GM10266 (cell line): ENCODE data around the gene AP4B1.

Source experiments
- DNase-seq: peaks from one replicate; pipeline ENCODE4 v3.0.0; 2012; ENCODE audit errors: extremely low spot score
- TF ChIP-seq, protein P1 (sequence below): IDR thresholded peaks from 2 replicates; pipeline ENCODE4 v1.5.1; 2012; ENCODE audit warnings: mild to moderate bottlenecking, low read depth; ENCODE audit not compliant: control insufficient read depth, insufficient read depth; ENCODE audit errors: missing control alignments

The AP4B1 gene

DNA sequence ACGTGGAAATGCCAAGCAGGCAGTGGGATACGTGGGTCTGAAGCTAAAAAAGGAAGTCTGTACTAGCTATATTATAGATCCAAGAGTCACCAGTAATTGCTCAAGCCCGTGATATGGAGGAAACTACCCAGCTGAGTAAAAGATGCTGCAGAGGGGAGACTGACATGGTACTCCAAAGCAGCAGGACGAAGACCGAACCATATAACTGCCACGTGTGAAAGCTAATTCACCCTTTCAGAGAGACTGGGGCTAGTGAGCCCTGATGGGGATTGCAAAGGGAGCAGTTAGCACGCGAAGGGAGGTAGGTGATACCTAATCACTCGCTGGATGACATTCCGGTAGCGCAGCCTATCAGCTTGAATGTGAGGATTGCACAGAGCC is 316 bp downstream of the AP4B1 start:
- DNase-seq = no peak
- TF ChIP-seq, protein P1, sequence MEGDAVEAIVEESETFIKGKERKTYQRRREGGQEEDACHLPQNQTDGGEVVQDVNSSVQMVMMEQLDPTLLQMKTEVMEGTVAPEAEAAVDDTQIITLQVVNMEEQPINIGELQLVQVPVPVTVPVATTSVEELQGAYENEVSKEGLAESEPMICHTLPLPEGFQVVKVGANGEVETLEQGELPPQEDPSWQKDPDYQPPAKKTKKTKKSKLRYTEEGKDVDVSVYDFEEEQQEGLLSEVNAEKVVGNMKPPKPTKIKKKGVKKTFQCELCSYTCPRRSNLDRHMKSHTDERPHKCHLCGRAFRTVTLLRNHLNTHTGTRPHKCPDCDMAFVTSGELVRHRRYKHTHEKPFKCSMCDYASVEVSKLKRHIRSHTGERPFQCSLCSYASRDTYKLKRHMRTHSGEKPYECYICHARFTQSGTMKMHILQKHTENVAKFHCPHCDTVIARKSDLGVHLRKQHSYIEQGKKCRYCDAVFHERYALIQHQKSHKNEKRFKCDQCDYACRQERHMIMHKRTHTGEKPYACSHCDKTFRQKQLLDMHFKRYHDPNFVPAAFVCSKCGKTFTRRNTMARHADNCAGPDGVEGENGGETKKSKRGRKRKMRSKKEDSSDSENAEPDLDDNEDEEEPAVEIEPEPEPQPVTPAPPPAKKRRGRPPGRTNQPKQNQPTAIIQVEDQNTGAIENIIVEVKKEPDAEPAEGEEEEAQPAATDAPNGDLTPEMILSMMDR = no peak

DNA sequence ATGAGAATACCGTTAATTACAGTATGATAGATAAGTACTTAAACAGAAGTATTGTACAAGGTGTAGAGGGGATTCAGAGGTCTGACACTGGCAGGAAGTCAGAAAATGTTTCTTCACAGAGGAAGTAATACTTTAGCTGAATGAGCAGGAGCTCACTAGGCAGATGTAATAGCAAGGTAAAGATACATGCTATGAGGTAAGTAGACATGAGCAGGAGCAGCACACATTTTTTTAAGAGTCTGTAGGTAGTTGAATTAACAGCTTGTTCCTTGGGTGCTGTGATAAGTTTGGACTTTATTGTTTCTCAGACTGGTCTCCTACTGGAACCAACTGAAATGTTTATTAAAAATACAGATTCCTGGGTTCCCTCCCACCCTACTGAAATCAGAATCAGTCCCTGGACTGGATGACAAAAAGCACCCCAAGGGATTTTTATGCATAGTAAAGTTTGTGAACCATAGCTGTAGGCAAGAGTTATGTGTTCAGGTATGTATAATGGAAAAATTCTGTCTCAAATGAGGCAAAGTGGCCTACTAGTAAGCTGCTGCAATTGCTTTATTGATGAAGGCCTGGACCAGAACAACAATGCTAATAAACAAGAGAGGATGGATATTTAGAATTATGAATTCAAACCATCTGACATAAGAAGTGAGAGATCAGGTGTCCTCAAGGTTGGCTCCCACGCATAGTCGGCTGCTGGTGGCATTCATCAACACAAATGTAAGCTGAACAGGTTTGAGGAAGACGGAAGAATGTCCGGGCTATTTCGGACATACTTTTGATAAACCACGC is 902 bp downstream of the AP4B1 start:
- no peak for DNase-seq
- TF ChIP-seq, protein P1 = no peak

DNA sequence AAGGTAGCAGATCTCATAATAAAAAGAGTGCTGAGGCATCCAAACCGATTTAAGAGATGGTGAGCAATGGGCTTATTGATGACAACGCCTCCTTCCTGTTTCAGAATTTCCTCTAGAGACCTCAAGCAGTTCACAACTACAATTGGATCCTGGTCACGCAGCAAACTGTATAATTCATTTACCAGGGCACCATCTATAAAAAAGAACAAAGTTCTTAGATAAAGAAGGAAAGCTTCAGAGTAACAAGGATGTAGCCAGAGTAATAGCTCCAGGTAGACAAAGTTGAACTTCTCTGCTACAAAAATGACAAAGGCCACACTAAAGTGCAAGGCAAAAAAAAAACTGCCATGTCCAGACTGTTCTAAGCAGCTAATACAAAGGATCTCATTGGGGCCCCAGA is 3.4 kb downstream of the AP4B1 start:
- DNase-seq = no peak
- TF ChIP-seq, protein P1 = no peak

DNA sequence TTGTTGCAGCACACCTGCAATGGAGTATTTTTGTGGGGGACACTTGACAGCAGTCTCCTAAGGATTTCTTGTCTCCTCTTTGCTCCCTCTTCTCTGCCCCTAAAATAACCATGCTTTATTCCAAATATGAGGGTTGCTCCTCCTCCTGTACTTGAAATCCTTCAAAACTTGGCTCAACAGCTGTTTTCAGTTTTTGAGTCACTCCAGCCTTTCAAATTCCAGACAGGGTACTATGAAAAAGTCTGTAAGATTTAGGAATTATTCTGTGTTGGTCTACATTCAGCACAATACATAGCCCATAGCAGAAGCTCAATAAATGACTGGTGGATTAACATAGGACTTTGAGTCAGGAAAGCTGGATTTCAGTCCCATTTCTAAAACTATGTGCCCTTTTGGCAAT is 5.5 kb downstream of the AP4B1 start:
- no peak for DNase-seq
- TF ChIP-seq, protein P1 = no peak

DNA sequence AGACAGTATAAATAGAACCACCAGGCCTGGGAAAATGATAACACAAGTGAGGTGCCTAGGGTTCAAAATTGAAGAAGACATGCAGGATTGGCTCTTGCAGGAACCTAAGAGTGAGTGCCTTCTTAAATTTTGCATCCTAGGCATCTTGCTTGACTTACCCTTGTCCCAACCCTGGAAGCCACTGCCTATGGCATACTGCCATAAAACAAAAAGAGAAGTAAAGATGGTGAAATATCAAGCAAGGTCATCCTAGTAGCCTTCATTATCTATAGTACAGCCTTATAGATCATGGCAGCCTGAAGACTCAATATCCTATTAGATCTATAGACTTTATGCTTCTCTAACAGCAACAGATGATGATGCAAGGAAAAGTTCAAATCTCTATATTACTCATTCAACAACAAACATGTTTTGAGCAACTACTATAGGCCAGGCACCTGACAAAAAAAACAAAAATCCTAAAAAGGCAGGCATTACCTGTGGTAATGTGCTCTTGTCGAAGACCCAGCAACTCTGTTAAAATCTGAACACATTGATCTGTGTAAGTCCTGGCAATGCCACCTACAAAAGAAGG is 6.3 kb downstream of the AP4B1 start:
- TF ChIP-seq, protein P1 = no peak
- no peak for DNase-seq

DNA sequence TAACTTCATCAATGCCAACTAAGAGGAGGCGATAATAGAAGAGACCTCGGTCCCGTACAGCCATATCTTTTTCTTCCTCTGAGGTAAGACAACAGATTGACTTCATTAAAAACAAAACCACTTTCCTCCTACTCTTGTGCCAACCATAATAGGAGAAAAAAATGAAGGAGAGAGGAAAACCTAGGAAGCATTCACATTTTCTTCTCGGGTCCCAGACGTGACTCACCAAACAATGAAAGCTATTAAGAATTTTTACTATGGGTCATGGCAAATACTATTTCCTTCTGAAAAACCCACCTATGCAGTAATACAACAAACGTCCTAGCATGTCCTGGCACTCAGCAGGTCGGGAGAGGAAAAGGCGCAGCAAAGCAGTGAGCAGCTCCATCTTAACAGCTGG is 8.6 kb downstream of the AP4B1 start:
- TF ChIP-seq, protein P1 = no peak
- no peak for DNase-seq

DNA sequence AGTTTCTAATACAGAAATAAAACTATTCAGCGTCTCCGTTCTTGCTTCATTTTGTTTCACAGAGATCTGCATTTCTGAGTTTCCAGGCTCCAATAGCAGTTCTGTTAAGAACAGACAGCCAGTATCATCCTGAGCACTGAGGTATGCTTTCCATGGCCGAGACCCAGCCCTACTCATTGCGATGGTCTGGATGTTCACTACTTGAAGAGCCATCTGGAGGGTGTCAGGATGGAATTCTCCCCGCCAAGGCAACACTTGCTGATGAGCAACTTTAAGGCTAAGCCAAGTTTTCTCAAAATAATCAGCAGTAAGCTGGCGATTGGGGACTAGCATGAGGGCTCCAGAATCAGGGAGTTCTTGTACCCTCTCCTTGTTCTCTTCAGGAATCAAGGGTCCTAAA is 9.5 kb downstream of the AP4B1 start:
- TF ChIP-seq, protein P1 = no peak

More for the DNA sequence above, 9.5 kb downstream of the AP4B1 start:
- no peak for DNase-seq
